Prostate gland (tissue), 1 donor: Measurements from ENCODE around the gene PARVB.

Experiments
- POLR2A ChIP-seq: fragments of 450-650 bp; IDR thresholded peaks from one replicate; pipeline ENCODE4 v1.6.1; 2016; ENCODE audit warnings: antibody characterized with exemption, mild to moderate bottlenecking
- POLR2AphosphoS5 ChIP-seq: sonication (generic); formaldehyde crosslinking; IDR thresholded peaks from one replicate; pipeline ENCODE4 v1.6.1; 2017; ENCODE audit warnings: antibody characterized with exemption

DNA sequence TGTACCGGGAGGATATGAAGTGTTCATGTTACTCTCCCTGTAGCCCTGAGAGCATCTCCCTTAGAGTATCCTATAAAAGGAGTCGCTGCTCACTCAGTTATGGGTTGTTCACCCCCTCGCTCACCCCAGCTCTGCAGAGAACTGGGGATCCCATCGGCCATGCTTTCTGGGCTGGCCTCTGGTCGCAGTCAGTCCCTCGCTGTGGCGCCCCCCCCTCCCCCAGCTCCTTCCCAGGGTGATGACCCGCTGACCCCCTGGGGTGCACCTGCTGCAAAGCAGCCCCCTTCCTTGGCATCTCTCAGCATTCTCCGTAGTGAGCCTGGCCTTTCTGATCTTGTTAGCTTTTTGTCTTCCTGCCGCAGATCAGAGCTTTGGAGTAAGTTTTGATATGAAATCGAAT, 146.4 kb downstream of the PARVB start:
- TF ChIP-seq POLR2AphosphoS5 (no peak), POLR2A (no peak)
